GM03348 (cell line): ENCODE measurements around the gene SINHCAF.
"Not testable (repeated sequence)": the region's sequence is repeated elsewhere in the genome, so short reads cannot be mapped to it uniquely, and the experiment has no call there.

Experiments
- DNase-seq: peaks from one replicate; pipeline ENCODE4 v3.0.0; 2012; ENCODE audit warnings: low spot score

The SINHCAF gene

DNA sequence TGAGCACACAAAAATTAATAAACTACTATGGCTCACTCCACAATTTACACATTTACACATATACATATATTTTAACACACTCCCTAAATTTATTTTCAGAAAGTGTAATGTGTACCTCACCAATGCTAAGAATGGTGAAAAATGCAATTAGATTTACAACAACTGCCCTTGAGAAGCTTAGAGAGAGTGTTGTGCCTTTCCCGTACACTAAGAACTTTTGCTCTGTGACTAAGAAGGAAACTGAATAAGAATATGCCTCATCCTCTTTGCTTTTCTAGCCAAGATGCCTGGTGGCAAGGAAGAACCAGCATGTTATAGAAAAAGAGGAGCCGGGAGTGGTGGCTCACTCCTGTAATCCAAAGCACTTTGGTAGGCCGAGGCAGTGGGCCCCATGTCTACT lies 62.3 kb downstream of the SINHCAF start:
- no peak for DNase-seq

DNA sequence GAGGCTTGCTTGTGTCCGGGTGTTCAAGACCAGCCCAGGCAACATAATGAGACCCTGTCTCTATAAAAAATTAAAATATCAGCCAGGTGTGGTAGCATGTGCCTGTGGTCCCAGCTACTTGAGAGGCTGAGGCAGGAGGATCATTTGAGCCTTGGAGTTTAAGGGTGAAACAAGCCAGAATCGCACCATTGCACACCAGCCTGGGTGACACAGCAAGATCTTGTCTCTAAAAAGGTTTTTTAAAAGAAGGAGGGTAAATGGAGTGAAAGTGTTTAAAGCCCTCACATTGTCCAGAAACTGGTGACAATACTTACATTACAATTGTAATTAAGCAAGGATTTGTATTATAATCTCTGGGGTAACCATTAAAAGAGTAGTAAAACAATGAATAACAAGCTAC lies 64.2 kb downstream of the SINHCAF start:
- DNase-seq, result no peak

DNA sequence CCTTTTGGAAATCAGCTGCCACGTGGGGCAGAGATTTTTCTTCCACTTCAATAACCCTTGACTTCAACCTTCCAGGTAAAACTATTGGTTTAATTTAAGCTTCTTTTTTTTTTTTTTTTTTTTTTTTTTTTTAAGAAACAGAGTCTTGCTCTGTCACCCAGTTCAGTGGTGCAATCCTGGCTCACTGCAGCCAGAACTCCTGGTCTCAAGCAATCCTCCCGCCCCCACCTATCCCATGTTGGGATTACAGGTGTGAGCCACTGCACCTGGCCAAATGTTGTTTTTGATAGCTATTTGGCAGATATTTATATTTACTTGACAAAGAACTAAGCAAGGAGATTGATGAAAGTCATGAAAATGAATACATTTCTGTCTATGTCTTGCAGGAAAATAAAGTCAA lies 65.1 kb downstream of the SINHCAF start:
- no peak for DNase-seq

DNA sequence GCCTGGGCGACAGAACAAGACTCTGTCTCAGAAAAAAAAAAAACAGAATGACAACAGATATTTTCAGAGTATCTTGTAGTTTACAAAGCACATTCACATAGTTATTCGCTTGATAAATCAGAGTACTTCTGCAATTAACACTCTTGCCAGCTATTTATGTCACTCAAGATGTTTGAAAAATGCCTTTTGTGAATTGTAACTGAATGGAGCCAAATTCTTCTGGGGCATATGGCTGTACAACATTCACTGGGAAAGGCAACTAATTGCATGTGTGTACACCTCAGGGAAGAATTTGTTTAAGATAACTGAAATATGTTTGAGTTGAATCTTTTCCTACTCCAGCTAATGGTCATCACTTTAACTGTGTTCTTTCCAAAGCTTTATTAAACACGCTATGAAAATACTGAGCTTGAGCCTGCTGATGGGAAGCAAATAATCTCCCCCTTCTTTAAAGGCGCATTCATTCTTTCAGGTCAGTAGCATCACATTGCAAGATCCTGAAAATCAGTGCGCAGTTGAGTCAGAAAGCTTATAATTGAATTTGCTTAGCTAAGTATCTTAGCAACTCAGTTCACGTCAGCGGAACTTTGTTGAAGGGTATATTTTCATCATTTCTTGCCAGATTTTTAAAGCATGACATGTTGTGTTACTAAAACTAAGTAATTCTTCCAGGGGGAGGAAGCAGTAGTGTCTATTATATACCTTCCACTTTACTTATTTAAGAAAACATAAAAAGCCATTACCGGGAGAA lies 66.6 kb downstream of the SINHCAF start:
- no peak for DNase-seq

DNA sequence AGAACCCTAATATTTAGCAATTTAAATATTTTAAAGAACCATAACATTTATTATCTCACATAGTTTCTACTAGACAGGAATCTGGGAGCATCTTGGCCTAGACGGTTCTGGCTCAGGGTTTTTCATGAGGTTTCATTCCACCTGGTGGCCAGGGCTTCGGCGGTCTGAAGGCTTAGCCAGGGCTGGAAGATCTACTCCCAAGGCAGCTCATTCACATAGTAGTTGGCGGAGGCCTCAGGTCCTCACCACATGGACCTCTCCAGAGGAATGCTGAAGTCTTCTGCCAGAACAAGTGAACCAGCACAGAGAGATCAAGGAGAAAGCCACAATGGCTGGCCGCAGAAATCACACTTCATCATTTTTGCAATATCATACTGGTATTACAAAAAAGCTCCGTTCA lies 68.2 kb downstream of the SINHCAF start:
- no peak for DNase-seq

DNA sequence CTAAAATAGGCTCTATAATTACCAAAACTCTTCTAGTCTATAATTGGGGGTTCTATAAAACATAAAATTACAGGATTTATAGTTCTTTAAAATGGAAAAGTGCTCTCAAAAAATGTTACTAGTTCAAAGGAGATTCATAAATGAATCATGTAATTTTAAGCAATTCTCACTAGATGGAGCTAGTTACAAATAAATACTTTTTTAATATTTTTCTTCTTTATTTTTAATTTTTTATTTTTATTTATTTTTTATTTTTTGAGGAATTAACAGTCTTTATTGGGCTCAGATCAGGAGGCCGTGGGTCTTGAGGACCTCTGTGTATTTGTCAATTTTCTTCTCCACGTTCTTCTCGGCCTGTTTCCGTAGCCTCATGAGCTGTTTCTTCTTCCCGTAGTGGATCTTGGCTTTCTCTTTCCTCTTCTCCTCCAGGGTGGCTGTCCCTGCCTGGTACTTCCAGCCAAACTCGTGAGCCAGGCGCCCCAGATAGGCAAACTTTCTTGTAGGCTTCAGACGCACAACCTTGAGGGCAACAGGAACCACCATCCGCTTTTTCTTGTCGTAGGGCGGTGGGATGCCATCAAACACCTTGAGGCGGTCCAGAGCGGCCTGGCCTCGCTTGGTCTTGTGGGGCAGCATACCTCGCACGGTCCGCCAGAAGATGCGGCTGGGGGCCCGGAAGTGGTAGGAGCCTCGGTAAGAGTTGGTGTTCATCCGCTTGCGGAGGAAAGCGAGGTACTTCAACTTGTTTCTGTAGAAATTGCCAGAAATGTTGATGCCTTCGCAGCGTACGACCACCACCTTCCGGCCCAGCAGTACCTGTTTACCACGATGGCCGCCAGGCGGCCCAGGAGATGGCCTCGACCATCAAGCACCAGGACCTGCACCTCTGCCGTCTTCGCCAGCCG lies 74.0 kb downstream of the SINHCAF start:
- peak; percentile 29 for DNase-seq

DNA sequence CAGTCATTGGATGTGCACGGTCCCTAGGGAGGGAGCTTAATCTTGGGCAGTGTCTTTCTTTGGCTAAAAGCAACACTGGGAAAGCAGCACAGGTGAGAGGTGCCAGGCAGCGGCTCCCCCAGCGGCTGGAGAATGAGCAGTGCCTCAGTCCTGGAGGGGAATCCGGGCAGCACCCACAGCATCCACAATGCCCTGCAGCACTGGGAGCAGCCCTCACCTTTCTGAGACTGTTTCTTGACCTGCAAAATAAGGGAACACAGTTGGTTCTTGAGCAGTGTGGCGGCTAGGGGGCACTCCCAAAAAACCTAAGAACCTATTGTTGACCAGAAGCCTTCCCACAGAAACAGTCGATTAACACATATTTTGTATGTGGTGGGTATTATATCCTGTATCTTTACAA lies 75.8 kb downstream of the SINHCAF start:
- no peak for DNase-seq

DNA sequence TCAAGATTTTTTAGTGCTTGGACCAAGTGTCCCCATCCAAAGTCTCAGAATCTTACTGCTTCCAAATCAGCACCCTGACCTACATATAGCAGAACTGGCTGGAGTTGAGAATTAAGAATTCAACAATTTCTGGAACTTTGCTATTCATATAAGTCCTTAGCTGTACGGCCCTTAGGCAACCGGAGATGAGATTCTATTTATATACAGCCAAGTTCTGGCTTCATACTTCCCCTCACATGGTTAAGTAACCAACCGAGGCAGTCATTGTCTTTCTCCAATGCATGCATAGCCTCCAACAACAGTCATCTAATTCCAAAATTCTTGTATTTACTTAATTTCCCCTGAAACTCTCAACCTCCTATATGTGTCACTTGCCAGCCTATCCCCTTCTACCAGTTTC lies 76.6 kb downstream of the SINHCAF start:
- no peak for DNase-seq

DNA sequence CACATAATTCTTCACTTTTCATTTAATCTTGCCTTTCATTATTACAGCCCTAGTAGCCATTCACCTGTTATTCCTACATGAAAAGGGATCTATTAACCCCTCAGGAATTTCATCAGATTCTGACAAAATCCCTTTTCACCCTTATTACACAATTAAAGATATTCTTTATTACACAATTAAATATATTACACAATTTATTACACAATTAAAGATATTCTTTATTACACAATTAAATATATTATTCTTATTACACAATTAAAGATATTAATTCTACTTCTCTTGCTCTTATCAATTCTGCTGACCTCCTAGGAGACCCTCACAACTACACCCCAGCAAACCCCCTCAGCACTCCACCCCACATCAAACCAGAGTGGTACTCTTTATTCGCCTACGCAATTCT lies 77.1 kb downstream of the SINHCAF start:
- no peak for DNase-seq

DNA sequence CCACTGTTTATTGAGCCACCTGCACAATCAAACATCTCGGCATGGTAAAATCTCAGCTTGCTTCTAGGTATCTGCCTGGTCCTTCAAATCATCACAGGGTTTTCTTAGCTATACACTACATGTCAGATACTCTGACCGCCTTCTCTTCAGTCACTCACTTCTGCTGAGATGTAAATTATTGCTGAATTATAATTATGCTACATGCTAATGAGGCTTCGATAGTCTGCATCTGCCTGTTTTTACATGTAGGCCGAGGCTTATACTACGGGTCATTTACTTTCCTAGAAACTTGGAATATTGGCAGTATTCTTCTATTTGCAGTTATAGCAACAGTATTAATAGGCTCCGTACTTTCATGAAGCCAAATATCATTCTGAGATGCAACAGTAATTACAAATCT lies 77.6 kb downstream of the SINHCAF start:
- DNase-seq, result no peak

DNA sequence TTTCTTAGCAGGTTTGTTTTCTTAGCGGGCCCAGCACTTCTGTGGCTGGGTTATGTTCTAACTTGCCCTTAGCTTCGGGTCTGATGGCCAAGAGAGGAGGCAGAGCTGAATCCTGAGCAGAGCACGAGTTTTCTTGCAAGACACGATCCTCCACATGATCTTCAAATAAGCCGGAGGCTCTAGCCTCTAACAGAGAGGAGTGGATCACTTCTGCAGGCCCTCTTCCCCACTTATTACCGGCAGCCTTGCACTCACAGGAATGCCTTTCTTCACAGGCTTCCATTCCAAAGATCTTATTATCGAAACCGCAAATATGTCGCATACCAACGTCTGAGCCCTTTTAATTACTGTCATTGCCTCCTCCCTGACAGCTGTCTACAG lies 79.5 kb downstream of the SINHCAF start:
- peak; percentile 48 for DNase-seq

DNA sequence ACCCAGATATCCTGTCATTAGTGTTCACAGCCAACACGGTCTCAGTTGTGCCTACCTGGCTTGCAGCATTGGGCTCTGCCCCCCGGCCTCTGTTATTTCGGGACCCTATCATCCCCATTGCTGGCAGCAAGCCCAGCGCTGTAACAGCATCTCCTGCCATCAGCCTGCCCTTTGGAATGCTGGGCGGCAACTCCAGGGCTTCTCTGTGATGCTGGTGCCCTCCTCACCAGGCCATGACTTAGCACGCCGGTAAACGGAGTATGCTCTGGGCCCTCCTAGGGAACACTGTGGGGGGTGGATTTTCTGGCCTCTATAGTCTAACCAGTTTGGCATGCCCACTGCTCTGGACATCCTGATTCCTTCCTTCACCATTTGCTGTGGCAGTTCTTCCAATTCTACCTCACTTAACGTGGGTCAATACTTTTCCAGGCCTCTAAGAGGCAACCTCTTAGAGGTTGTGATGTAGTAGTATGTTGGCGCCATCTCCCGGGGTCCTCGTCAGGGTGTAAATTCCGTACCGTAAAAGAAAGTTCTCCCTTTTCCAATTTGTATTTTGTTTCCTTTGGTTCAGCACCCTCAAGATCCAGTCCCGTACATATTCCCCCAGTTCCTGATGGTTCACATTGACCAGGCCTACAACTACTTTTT lies 80.0 kb downstream of the SINHCAF start:
- no peak for DNase-seq

DNA sequence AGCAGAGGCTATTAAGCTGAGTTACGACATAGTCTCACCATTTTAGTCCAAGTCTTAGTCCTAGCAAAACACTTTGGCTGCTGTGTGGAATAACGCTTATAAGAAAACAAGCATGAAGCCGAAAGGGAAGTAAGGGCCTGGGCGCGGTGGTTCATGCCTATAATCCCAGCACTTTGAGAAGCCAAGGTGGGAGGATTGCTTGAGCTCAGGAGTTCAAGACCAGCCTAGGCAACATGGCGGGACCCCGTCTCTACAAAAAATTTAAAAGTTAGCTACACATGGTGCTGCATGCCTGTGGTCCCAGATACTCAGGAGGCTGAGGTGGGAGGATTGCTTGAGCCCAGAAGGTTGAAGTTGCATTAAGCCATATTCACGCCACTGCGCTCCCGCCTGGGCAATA lies 83.5 kb downstream of the SINHCAF start:
- DNase-seq, result not testable (repeated sequence)

DNA sequence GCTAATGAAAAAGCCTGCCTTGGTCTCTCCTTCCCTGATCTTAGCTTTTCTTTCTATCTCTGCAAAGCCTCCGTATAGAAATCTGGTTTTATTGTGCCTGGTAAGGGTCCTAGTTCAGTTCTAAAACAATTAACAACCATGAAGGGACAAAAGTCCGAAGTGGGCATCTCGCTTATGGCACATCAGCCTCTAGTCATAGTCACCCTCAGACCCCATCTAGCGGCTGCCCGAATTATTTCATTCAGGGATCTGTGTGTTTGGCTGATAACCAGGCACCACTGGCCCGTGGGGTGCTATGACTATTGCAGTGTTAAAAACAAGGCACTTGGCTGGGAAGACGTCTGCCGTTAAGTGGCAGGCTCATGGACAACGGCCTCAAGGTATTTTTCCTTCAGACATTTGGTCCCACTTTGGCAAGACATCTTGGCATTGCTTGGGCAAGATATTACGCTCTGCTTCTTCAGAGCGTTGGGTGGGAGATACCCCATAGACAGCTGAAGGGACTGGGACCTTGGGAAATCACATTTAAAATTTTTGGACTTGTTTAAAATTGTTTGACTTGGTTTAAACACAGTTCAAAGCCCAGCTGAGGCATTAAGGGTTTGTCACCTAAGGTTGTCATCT lies 87.1 kb downstream of the SINHCAF start:
- peak; percentile 86 for DNase-seq

DNA sequence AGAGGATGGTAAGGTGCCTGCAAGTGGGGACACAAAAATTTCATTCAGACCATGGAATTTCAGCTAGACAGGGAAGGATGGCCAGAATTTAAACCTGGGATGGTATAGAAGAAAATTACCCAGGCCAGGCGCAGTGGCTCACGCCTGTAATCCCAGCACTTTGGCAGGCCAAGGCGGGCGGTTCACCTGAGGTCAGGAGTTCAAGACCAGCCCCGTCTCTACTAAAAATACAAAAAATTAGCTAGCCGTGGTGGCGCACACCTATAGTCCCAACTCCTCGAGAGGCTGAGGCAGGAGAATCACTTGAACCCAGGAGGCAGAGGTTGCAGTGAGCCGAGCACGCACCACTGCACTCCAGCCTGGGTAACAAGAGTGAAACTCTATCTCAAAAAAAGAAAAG lies 87.6 kb downstream of the SINHCAF start:
- not testable (repeated sequence) for DNase-seq

DNA sequence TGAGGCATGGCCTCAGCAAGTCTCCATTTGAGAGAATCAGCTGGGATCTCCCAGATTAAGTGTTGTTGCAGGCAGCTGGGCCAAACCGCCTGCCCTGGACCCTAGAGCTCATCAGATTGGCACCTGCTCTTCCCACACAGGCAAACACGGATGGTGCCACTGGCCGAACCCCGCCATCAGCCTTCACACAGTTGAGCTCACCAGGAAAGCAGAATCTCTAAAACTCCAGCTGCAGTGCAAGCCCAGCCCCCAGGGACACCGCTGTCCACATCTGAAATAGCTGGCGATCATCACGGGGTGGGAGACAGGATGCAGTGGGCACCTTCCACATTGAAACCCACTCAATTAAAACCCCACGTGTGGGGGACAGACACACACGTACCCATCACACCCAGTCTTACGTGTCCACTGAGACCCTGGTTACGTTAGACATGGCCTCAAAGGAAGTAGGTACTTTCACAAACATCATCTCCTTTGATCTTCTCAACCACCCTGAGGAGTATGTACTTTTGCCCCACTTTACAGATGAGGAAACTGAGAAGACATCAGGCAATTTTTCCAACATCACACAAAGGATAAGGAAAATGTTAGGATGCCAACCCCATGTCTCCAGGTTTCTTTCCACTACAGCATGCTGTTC lies 88.8 kb downstream of the SINHCAF start:
- no peak for DNase-seq

DNA sequence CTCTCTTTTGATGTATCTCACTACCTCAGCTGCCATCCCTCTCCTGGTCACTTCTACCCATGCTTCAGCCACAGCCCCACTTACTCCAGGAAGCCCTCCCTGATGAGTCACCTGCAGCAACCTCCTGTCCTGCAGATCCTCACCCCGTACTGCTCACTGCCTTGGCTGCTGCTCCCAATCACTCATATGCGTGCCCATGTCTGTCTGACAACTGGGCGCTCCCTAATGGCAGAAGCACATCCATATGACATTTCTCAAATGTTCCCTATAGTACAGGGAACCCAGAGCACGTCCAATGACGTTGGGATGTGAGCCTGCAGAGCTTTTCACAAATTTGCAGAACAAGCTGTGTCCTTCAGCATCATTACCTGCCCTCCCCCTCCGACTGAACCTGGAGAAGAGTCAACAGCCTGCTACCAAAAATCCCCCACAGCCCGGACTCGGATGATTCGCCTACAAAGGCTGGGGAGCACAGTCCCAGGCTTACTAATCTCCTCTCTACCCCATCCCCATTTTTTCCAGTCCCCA lies 90.0 kb downstream of the SINHCAF start:
- DNase-seq, result no peak

DNA sequence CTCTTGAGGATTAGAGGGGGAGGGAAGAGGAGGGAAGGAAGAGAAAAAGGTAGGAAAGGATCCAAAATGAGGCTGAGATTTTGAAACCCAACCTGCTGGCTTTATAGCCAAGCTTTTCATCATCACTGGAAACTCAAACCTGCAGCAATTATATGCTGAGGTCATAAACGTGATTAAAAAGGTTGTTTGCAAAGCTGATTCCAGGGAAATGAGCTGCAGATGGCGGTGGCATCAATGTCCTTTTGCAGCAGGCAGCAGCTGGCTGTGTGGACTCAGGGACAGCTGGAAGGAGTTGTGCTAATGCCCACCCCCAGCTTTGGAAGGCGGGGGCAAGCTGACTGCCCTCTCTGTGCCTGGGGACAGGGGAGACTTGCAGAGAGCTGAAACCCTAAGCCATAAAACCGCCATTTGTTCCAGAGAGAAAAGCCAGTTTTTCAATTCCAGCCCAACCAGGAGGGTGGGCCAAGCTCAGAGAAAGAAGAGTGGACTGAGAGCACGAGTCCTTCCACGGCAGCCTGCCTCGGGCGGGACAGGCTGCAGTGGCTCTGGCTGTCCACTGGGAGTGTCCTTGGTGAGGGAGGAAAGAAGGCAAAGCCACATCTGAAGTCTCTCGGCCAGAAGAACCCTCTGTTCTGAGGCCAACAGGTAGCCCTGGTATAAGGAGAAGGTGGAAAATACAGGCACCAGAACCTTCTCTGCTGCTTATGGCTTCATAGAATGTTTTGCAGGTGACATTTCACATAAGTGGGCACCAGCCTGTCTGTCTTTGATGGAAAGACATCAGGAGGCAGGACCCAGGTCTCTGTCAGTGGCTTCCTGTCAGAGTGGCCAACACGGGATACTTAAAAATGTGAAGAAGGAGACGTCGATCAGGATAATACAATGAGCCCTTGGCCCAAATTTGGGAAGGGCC lies 90.7 kb downstream of the SINHCAF start:
- DNase-seq, result peak; percentile 77

DNA sequence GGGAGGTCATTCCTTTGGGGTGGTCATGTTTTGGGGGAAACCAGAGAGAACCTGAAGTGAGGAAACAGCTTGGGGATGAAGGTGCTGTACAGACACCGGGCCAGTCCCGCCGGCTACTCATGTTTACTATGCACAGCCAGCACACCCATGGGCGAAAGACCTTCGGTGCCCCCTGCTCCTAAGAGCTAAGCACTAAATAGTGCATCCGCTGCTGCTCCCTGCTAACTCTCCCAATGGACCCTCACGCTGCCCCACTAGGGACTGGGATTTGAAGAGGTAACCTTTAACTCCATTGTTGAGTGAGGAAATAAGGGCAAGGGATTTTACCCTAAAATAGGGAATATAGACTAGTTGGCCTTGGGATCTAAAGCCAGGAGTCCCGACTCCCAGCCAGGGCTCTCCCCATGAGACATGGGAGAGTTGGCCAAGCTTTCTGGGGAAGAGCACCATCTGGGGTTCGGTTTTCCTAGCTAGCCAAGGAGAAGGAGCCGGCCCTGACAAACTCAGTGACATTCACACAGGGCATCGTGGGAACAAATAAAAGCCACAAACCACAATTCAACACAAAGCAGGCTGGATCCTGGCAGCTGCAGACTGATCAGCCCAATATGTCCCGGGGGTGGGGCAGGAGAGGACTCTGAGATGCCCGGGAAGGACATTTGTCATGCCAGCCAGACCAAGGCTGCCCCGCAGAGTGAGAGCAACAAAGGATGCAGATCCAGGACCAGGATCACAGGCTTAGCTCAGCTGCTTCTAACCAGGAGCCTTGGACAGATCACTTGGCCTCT lies 91.7 kb downstream of the SINHCAF start:
- DNase-seq, result no peak
